ENCODE results near the gene ZNF526.

GRCh38 chr19:42203700-42204099 is 16.4 kb upstream of the ZNF526 start:
- no peak for TF ChIP-seq ZFX (IDR thresholded peaks at IDR 0.05)
- TF ChIP-seq RAD21 (IDR thresholded peaks at IDR 0.05; ENCODE audit: low read depth): no peak
- TF ChIP-seq POLR2AphosphoS5 (IDR thresholded peaks at IDR 0.05; ENCODE audit: low read depth, low read length): no peak
- no peak for TF ChIP-seq SP1 (IDR thresholded peaks at IDR 0.05; ENCODE audit: low read depth)
- no peak for TF ChIP-seq CTCF (IDR thresholded peaks at IDR 0.05 in 2 of 3, conservative IDR thresholded peaks at IDR 0.05 in 1 of 3; ENCODE audit: borderline replicate concordance in 1 of 3, insufficient read depth in 1 of 3, low read depth in 2 of 3, low read length in 2 of 3)
- no peak for TF ChIP-seq EGR1 (IDR thresholded peaks at IDR 0.05; ENCODE audit: low read depth)
- TF ChIP-seq POLR2A (IDR thresholded peaks at IDR 0.05; ENCODE audit: borderline replicate concordance, extremely low read depth, insufficient read depth, insufficient read length): no peak
- TF ChIP-seq ZNF274 (IDR thresholded peaks at IDR 0.05; ENCODE audit: low read depth, low read length): no peak
- no peak for TF ChIP-seq JUND (IDR thresholded peaks at IDR 0.05)
- no peak for TF ChIP-seq REST (IDR thresholded peaks at IDR 0.05; ENCODE audit: low read depth)
- TF ChIP-seq SIN3A (IDR thresholded peaks at IDR 0.05; ENCODE audit: low read depth): no peak
